ENCODE data around the gene TMCO5A. TPM values are rescaled to one million over a fixed set of nuclear protein-coding genes. Genes with fewer than 3 reads are reported as not detected.
A peak's percentile ranks its signal among the peaks of the same experiment; 100 is the strongest.

TMCO5A gene
- total RNA-seq, 1 donor from 2014 or later, result not detected

DNA sequence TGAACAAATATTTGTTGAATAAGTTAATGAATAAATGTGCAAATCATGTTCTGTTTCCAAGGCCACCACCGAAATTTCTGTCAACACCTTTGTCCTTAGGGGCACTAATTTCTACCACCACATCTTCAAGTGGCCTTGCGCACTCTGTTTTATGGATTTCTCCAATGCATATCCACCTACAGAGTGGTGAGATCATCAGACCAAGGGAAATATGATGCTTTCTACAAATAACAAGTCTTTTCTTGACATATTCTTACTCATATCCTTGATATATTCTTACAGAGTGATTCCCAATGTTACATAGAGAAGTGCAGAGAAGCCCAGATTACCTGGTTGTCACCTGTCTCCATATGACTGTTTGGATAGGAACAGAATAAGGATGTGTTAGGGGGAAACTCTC, 36.1 kb upstream of the TMCO5A start:
- TF ChIP-seq, protein P1, sequence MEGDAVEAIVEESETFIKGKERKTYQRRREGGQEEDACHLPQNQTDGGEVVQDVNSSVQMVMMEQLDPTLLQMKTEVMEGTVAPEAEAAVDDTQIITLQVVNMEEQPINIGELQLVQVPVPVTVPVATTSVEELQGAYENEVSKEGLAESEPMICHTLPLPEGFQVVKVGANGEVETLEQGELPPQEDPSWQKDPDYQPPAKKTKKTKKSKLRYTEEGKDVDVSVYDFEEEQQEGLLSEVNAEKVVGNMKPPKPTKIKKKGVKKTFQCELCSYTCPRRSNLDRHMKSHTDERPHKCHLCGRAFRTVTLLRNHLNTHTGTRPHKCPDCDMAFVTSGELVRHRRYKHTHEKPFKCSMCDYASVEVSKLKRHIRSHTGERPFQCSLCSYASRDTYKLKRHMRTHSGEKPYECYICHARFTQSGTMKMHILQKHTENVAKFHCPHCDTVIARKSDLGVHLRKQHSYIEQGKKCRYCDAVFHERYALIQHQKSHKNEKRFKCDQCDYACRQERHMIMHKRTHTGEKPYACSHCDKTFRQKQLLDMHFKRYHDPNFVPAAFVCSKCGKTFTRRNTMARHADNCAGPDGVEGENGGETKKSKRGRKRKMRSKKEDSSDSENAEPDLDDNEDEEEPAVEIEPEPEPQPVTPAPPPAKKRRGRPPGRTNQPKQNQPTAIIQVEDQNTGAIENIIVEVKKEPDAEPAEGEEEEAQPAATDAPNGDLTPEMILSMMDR (IDR thresholded peaks at IDR 0.05), result no peak
- Mint-ChIP-seq H3K9me3 (ENCODE audit: low read depth) (no peaks in the 10 kb centered on the region), H3K27ac (ENCODE audit: unreplicated experiment) (no peak overlapping the region), H3K27me3 (ENCODE audit: low read depth) (peaks cover 10% of the 10 kb centered on the region), H3K36me3 (ENCODE audit: low read depth) (no peaks in the 10 kb centered on the region), H3K4me1 (ENCODE audit: low read depth) (peaks cover 18% of the 10 kb centered on the region), H3K4me3 (ENCODE audit: unreplicated experiment) (no peak overlapping the region)
- no peak for DNase-seq (ENCODE audit: low spot score)

DNA sequence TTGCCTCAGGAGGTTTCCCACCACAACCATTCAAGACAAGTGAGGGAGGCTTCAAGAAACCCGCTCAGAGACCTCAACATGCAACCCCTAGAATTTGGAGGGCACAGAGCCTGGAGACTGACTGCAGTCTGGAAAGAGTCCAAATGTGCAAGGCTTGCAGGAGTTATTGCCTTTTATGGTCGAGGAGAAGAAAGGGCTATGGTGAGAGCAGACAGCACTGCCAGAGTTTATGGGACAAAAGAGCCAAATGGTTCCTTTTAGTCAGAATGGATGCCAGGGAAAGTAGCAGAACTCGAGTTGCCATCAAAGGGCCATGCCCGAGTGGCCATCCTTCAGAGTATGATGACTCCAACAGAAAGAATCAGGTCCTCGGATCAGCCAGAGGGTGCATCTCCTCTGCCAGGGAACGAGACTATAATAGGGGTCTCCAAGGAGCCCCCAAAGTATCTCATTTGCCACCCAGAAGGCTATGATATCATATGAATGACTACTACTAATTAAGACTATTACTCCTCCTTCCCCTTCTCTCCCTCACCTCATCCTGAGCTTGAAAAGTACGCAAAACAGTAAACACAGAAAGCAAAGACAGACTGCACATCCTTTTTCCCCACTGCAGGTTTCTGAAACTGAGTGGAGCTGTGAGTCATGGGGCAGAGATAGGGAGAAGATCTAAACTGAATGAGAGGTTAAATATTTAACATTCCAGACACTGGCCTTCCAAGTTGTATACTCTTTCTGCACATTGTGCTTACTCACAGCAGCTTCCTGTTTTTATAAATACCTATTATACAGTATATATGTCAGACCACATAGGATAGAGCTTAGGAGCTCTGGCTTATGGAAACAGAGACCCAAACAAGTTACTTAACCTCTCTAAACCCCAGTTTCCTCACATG, 33.9 kb upstream of the TMCO5A start:
- Mint-ChIP-seq H3K9me3 (ENCODE audit: low read depth) (no peaks in the 10 kb centered on the region), H3K27me3 (ENCODE audit: low read depth) (peaks cover 3% of the 10 kb centered on the region), H3K4me3 (ENCODE audit: unreplicated experiment) (no peak overlapping the region), H3K27ac (ENCODE audit: unreplicated experiment) (peak overlapping the region; percentile 59), H3K36me3 (ENCODE audit: low read depth) (no peaks in the 10 kb centered on the region), H3K4me1 (ENCODE audit: low read depth) (peaks cover 18% of the 10 kb centered on the region)
- DNase-seq (ENCODE audit: low spot score), result no peak
- TF ChIP-seq, protein P1 (IDR thresholded peaks at IDR 0.05), result no peak

DNA sequence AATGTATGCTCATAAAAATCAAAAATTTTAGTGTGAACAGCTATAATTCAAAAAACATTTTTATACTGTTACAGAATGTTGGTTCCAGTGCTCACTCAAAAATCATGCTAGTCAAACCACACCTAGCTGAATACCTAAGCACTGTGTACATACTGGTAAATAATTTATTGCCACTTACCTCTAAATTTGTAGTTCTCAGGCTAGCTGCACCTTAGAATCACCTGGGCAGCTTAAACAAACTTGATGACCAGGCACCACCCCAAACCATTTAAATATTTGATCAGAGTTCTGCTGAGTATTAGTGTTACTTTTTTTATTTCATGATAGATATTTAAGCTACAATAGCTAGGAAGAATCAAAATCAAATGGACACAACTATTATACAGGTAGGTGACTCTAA, 32.3 kb upstream of the TMCO5A start:
- no peaks in the 10 kb centered on the region for H3K9me3 Mint-ChIP-seq (ENCODE audit: low read depth)
- no peaks in the 10 kb centered on the region for H3K27me3 Mint-ChIP-seq (ENCODE audit: low read depth)
- H3K4me1 Mint-ChIP-seq (ENCODE audit: low read depth), result peaks cover 18% of the 10 kb centered on the region
- no peak for DNase-seq (ENCODE audit: low spot score)
- no peak overlapping the region for H3K27ac Mint-ChIP-seq (ENCODE audit: unreplicated experiment)
- no peak overlapping the region for H3K4me3 Mint-ChIP-seq (ENCODE audit: unreplicated experiment)
- TF ChIP-seq, protein P1 (IDR thresholded peaks at IDR 0.05), result no peak
- H3K36me3 Mint-ChIP-seq (ENCODE audit: low read depth), result no peaks in the 10 kb centered on the region

DNA sequence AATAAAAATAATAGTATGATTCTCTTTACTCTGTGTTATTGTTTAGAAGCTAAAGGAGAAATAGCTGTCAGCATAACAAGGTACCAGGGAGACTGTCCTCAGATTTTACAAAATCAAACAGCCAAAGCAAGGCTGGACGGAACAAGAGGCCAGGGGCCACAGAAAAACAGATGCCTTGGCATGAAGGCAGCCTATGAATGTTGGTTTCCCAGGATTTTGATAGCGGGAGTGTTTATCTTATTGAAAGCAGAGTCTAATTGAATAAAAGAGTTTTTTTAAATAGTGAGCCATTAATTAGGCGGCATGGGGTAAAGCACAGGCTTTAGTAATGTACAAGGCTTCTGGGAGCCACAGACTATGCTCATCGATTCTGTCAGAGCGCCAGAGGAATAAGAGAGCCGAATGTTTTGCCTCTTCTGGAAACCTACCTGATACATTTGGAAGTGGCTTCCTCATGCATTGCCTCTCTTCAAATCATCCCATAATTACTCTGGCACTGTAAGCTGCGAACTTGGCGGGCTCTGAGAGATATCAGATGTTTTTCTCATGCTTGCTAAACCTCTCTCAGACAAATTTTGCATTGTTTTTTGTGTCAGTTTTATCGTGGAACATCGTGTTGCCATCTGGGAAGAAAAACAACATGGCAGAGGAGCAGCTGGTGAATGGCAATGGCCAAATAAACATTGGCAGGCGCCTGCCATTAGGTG, 30.4 kb upstream of the TMCO5A start:
- H3K4me3 Mint-ChIP-seq (ENCODE audit: unreplicated experiment), result no peak overlapping the region
- TF ChIP-seq, protein P1 (IDR thresholded peaks at IDR 0.05), result no peak
- peaks cover 18% of the 10 kb centered on the region for H3K4me1 Mint-ChIP-seq (ENCODE audit: low read depth)
- H3K27ac Mint-ChIP-seq (ENCODE audit: unreplicated experiment), result no peak overlapping the region
- no peaks in the 10 kb centered on the region for H3K9me3 Mint-ChIP-seq (ENCODE audit: low read depth)
- no peaks in the 10 kb centered on the region for H3K36me3 Mint-ChIP-seq (ENCODE audit: low read depth)
- DNase-seq (ENCODE audit: low spot score), result no peak
- H3K27me3 Mint-ChIP-seq (ENCODE audit: low read depth), result peaks cover 2% of the 10 kb centered on the region

DNA sequence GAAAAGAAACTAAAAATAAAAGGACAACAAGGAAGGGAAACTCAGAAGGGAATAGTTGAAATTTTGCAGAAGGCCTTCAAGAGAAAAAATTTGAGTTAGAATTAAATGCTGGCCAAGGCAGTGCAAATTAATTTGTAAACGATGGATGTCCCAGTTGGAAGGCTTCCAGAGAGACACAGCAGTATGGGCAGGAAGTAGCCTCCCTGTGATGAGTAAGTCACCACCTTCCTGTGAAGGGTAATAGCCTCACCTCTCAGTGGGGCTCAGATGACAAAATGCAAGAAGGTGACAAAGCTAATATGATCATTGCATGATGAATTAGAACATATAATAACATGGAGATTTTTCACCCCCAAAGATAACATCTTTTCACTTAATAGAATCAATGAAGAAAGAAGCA, 27.3 kb upstream of the TMCO5A start:
- no peak overlapping the region for H3K27ac Mint-ChIP-seq (ENCODE audit: unreplicated experiment)
- H3K27me3 Mint-ChIP-seq (ENCODE audit: low read depth), result peaks cover 8% of the 10 kb centered on the region
- no peak overlapping the region for H3K4me3 Mint-ChIP-seq (ENCODE audit: unreplicated experiment)
- TF ChIP-seq, protein P1 (IDR thresholded peaks at IDR 0.05), result no peak
- DNase-seq (ENCODE audit: low spot score), result no peak
- no peaks in the 10 kb centered on the region for H3K4me1 Mint-ChIP-seq (ENCODE audit: low read depth)
- H3K9me3 Mint-ChIP-seq (ENCODE audit: low read depth), result no peaks in the 10 kb centered on the region
- H3K36me3 Mint-ChIP-seq (ENCODE audit: low read depth), result no peaks in the 10 kb centered on the region

Measured in chondrocyte (in vitro differentiated cells).